Stimulated activated memory B cell treated with anti-CD40 and anti-IgM and Interleukin-4, amounts not matched to agents 10 μg/mL and 1 μg/mL and 100 μg/mL, for 72 hours (primary cell): Measurements from ENCODE around the gene PVALB.
"Not testable (repeated sequence)": the region's sequence is repeated elsewhere in the genome, so short reads cannot be mapped to it uniquely, and the experiment has no call there.

Source experiments
- ATAC-seq: fragments of 150-1000 bp; cut with Tn5 transposase; 2 replicates; pipeline ENCODE4 v1.10.0; 2021
- H3K27ac Mint-ChIP-seq: one replicate; pipeline ENCODE4 v1.8.0; 2022; ENCODE audit warnings: mild to moderate bottlenecking, mixed read lengths
- H3K27me3 Mint-ChIP-seq: one replicate; pipeline ENCODE4 v1.8.0; 2022; ENCODE audit warnings: mixed read lengths
- H3K36me3 Mint-ChIP-seq: one replicate; pipeline ENCODE4 v1.8.0; 2022; ENCODE audit warnings: mixed read lengths
- H3K4me1 Mint-ChIP-seq: one replicate; pipeline ENCODE4 v1.8.0; 2022; ENCODE audit warnings: mixed read lengths
- H3K4me3 Mint-ChIP-seq: one replicate; pipeline ENCODE4 v1.8.0; 2022; ENCODE audit warnings: mild to moderate bottlenecking, moderate library complexity, mixed read lengths
- H3K9me3 Mint-ChIP-seq: one replicate; pipeline ENCODE4 v1.8.0; 2022; ENCODE audit warnings: mixed read lengths

Gene PVALB

GRCh38 chr22:36764641-36765040 lies 52.2 kb downstream of the PVALB start:
- H3K27ac Mint-ChIP-seq: no peak overlapping the region
- no peak for ATAC-seq
- H3K36me3 Mint-ChIP-seq: peaks cover 42% of the 10 kb centered on the region
- H3K9me3 Mint-ChIP-seq: no peaks in the 10 kb centered on the region
- H3K27me3 Mint-ChIP-seq: no peaks in the 10 kb centered on the region
- H3K4me3 Mint-ChIP-seq: no peak overlapping the region
- peaks cover 9% of the 10 kb centered on the region for H3K4me1 Mint-ChIP-seq

- no peaks in the 10 kb centered on the region for H3K9me3 Mint-ChIP-seq
- no peak for ATAC-seq
- peaks cover 42% of the 10 kb centered on the region for H3K36me3 Mint-ChIP-seq
- no peaks in the 10 kb centered on the region for H3K27me3 Mint-ChIP-seq
- no peak overlapping the region for H3K27ac Mint-ChIP-seq
- peaks cover 9% of the 10 kb centered on the region for H3K4me1 Mint-ChIP-seq
- H3K4me3 Mint-ChIP-seq: no peak overlapping the region
These were observed 52.8 kb downstream of the PVALB start for GRCh38 chr22:36764060-36764459.

DNA sequence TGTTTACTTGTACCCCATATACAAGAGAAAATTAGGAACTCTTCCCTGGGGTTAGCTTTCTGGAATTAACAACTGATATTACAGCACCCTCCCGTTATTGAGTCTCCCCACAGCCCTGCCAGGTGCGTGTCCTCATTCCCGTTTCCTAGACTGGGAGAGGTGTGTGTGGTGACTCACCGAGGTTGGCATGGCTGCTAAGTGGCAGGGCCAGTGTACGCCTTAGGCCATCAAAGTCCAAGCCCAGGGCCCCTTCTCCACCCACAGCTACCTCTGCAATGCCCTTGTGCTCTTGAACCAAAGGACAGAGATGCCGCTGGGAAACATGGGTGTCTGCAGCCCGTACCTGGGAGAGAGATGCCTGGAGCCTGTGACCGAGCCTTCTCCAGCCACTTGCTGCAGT lies 53.3 kb downstream of the PVALB start:
- ATAC-seq: no peak
- peaks cover 9% of the 10 kb centered on the region for H3K4me1 Mint-ChIP-seq
- H3K27ac Mint-ChIP-seq: no peak overlapping the region
- peaks cover 42% of the 10 kb centered on the region for H3K36me3 Mint-ChIP-seq
- no peak overlapping the region for H3K4me3 Mint-ChIP-seq
- H3K9me3 Mint-ChIP-seq: no peaks in the 10 kb centered on the region
- no peaks in the 10 kb centered on the region for H3K27me3 Mint-ChIP-seq

DNA sequence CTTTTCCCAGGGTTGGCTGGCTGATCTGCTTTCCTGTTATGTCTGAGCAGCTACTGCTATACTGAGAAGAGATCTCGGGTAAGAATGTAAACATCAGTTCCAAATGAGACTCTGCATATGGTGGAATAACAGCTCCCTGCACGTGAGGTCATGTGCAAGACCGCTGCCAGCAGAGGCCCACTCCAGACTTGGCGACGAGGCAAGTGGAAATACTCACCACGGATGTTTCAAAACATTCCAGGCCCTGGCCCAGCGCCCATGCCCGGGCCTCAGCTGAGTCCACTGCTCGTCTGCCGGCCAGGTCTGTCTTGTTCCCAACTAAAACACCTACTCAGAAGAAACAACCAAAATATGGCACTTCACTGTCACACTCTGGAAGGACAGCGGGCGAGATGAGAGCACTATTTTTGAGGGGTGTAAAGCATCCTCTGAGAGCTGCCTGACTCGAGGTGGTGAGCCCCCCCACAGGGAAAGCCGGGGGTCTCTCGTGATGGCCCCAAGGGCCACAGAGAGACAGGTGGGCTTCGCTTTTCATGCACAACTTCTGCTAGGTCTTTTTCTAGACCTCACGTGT lies 54.1 kb downstream of the PVALB start:
- H3K9me3 Mint-ChIP-seq: no peaks in the 10 kb centered on the region
- ATAC-seq: no peak
- peaks cover 9% of the 10 kb centered on the region for H3K4me1 Mint-ChIP-seq
- H3K36me3 Mint-ChIP-seq: peaks cover 42% of the 10 kb centered on the region
- H3K27ac Mint-ChIP-seq: no peak overlapping the region
- no peaks in the 10 kb centered on the region for H3K27me3 Mint-ChIP-seq
- no peak overlapping the region for H3K4me3 Mint-ChIP-seq

DNA sequence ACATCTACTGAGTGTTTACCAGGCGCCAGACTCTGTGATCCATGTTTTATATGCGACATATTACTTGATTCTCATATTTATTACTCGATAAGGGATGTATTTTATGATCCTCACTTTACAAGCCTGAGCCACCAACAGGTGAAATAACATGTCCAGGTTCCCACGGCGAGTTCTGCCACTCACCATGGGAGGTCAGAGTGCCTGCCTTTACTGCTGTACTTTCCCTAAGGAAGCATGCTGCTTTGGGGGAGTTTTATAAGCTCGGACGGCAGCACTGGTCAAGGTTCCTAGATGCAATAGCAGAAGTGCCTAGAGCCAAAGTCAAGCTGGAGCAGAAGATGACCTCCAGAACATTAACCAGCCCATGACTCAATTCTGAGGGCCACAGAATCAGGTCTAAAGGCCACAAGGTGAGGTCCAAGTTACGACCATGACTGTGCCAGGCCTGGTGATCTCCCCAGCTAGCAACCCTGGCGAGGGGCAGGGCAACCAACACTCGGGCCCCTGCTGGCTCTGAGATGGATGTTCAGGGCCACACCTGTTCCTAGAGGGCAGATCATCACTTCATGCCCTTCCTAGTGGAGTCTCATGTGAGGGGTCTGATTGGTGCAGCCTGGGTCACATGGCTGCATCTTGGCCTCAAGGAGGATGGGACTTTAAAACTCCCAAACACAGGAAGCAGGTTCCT lies 55.1 kb downstream of the PVALB start:
- Mint-ChIP-seq H3K9me3 (no peaks in the 10 kb centered on the region), H3K27ac (no peak overlapping the region), H3K4me3 (no peak overlapping the region), H3K36me3 (peaks cover 36% of the 10 kb centered on the region), H3K27me3 (no peaks in the 10 kb centered on the region), H3K4me1 (peaks cover 9% of the 10 kb centered on the region)
- no peak for ATAC-seq

- H3K27me3 Mint-ChIP-seq: peaks cover 3% of the 10 kb centered on the region
- ATAC-seq: no peak
- H3K36me3 Mint-ChIP-seq: peaks cover 33% of the 10 kb centered on the region
- no peak overlapping the region for H3K27ac Mint-ChIP-seq
- H3K4me1 Mint-ChIP-seq: peaks cover 7% of the 10 kb centered on the region
- no peak overlapping the region for H3K4me3 Mint-ChIP-seq
- no peaks in the 10 kb centered on the region for H3K9me3 Mint-ChIP-seq
These were observed 56.0 kb downstream of the PVALB start for GRCh38 chr22:36760786-36761185.

DNA sequence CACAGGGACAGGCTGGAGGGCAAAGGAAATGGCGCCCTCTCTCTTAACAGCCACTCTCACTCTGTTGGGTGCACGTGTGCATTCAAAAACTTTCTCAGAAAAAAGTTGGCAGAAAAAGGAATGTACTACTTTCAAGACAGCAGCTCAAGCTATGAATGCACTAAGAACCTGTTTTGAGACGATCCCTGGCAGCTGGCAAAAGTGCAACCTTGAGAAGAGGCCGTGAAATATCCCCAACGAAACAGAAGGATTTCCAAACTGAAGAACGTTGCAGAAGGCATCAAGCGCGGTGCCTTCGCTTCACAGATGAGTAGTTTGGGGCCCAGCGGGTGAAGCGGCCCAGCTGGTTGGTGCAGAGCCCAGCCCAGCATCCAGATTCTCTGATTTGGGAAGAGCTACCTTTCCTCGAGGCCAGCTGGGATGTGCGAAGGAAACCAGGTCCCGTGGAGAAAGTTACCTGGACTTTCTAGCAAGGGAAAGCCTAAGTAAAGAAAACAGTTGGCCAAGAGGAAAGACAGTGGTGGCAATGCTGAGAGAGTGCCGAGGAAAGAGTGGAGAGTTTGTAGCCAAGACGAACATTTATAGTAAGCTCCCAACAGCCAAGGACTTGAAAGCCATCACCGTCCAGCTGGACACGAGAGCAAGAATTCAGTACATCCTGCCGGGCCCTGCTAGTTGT lies 57.2 kb downstream of the PVALB start:
- Mint-ChIP-seq H3K27ac (no peak overlapping the region), H3K27me3 (peaks cover 14% of the 10 kb centered on the region), H3K4me3 (no peak overlapping the region)

GRCh38 chr22:36758792-36759271 lies 58.0 kb downstream of the PVALB start:
- no peak for ATAC-seq
- Mint-ChIP-seq H3K27me3 (peaks cover 22% of the 10 kb centered on the region), H3K4me1 (peaks cover 7% of the 10 kb centered on the region), H3K9me3 (no peaks in the 10 kb centered on the region), H3K4me3 (no peak overlapping the region), H3K36me3 (peaks cover 22% of the 10 kb centered on the region), H3K27ac (no peak overlapping the region)

More for the DNA sequence above, 57.2 kb downstream of the PVALB start:
- Mint-ChIP-seq H3K36me3 (peaks cover 25% of the 10 kb centered on the region), H3K9me3 (no peaks in the 10 kb centered on the region), H3K4me1 (peaks cover 7% of the 10 kb centered on the region)
- ATAC-seq: no peak

DNA sequence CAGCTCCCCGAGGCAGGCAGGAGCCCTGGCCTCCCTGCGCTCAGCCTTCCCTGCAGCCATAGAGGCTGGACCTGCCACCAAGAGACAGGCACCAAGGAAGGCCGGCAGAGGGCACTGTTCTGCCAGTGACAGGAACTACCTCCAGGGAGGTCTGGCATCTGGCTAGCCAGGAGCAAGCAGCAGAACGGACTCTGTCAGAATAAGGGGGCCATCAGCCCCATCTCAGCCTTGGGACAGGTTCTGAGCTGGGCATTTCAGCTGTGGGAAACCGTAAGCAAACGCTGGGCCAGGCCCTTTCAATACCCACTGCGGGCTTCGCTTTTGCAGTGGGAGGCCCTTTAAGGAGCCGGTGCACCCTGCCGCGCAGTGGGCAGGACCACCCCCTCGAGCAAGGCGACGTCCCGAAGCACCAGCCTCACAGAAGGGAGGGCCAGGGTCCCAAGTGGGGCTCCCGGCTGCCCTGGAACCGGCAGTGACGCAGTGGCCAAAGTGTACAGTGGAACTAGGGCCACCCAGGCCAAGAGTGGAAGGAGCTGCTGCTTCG lies 59.1 kb downstream of the PVALB start:
- ATAC-seq: peak; percentile 90
- H3K4me3 Mint-ChIP-seq: no peak overlapping the region
- no peak overlapping the region for H3K27ac Mint-ChIP-seq
- peaks cover 11% of the 10 kb centered on the region for H3K36me3 Mint-ChIP-seq
- H3K4me1 Mint-ChIP-seq: peaks cover 7% of the 10 kb centered on the region
- H3K9me3 Mint-ChIP-seq: no peaks in the 10 kb centered on the region
- H3K27me3 Mint-ChIP-seq: peaks cover 33% of the 10 kb centered on the region

- peaks cover 7% of the 10 kb centered on the region for H3K4me1 Mint-ChIP-seq
These were observed 59.8 kb downstream of the PVALB start for GRCh38 chr22:36756746-36757655.

DNA sequence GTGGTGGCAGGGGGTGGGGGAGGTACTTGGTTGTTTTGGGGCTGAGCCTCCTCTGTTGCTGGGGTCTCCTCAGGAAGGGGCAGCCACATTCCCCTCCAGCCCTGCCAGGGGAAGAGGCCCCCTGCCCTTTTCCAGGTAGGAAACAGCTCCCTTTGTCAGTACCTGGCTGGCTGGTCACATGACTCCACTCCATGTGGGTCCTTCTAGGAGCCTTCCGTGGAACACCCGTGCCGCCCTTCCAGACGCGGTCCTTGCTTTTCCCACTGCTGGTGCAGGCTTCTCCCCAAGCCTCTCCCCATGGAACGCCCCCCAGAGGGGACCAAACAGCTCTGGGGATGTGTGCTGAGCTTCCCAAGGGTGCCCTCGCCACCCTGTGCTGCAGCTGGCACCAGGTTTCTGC lies 60.8 kb downstream of the PVALB start:
- Mint-ChIP-seq H3K4me3 (no peak overlapping the region), H3K9me3 (no peaks in the 10 kb centered on the region), H3K27ac (no peak overlapping the region), H3K4me1 (peaks cover 7% of the 10 kb centered on the region), H3K36me3 (peaks cover 4% of the 10 kb centered on the region), H3K27me3 (peaks cover 40% of the 10 kb centered on the region)
- ATAC-seq: no peak

More at GRCh38 chr22:36756746-36757655, 59.8 kb downstream of the PVALB start:
- no peak overlapping the region for H3K4me3 Mint-ChIP-seq
- no peak overlapping the region for H3K27ac Mint-ChIP-seq
- ATAC-seq: no peak
- H3K36me3 Mint-ChIP-seq: peaks cover 4% of the 10 kb centered on the region
- H3K27me3 Mint-ChIP-seq: peaks cover 40% of the 10 kb centered on the region
- no peaks in the 10 kb centered on the region for H3K9me3 Mint-ChIP-seq

- H3K27me3 Mint-ChIP-seq: peaks cover 44% of the 10 kb centered on the region
- no peak overlapping the region for H3K4me3 Mint-ChIP-seq
- H3K9me3 Mint-ChIP-seq: no peaks in the 10 kb centered on the region
- peaks cover 7% of the 10 kb centered on the region for H3K4me1 Mint-ChIP-seq
- H3K36me3 Mint-ChIP-seq: peaks cover 4% of the 10 kb centered on the region
- H3K27ac Mint-ChIP-seq: no peak overlapping the region
- ATAC-seq: no peak
These were observed 61.5 kb downstream of the PVALB start for GRCh38 chr22:36755316-36755715.

DNA sequence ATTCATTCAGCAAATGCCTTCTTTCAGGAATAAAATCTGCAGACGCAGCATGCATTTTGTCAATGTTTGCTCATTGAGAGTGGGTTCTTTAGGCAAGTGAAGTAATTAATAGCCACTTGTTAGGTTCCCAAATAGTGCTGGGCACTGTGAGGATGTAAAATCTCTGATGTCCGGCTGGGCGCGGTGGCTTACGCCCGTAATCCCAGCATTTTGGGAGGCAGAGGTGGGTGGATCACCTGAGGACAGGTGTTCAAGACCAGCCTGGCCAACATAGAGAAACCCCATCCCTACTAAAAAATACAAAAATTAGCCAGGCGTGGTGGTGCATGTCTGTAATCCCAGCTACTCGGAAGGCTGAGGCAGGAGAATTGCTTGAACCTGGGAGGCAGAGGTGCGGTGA lies 62.0 kb downstream of the PVALB start:
- H3K4me1 Mint-ChIP-seq, H3K36me3 Mint-ChIP-seq, H3K4me3 Mint-ChIP-seq, H3K9me3 Mint-ChIP-seq, ATAC-seq, H3K27ac Mint-ChIP-seq: not testable (repeated sequence)
- H3K27me3 Mint-ChIP-seq: peaks cover 48% of the 10 kb centered on the region

GRCh38 chr22:36753916-36754315 lies 62.9 kb downstream of the PVALB start:
- ATAC-seq: no peak
- Mint-ChIP-seq H3K36me3 (no peaks in the 10 kb centered on the region), H3K27me3 (peaks cover 52% of the 10 kb centered on the region), H3K4me1 (peaks cover 7% of the 10 kb centered on the region), H3K4me3 (no peak overlapping the region), H3K9me3 (no peaks in the 10 kb centered on the region), H3K27ac (no peak overlapping the region)
